WTC11 (cell line): ENCODE measurements around the gene PXT1. TPM values are rescaled to one million over a fixed set of nuclear protein-coding genes. Genes with fewer than 3 reads are reported as not detected.

Source experiments
- ATAC-seq: fragments of 200-7000 bp; cut with Tn5 transposase; 2 replicates; pipeline ENCODE4 v1.10.0; 2021; ENCODE audit warnings: mild to moderate bottlenecking, moderate library complexity
- CTCF ChIA-PET: fragments of 300-600 bp; sonication (Branson Sonifier 250); formaldehyde crosslinking; loops from one replicate; lab custom pipeline; 2021; ENCODE audit warnings: antibody characterized with exemption; lab: Charles Lee
- POLR2A ChIA-PET: fragments of 350-600 bp; sonication (Branson Sonifier 250); formaldehyde crosslinking; loops from one replicate; lab custom pipeline; 2021; ENCODE audit warnings: antibody characterized with exemption; lab: Charles Lee
- DNase-seq: peaks from one replicate; pipeline ENCODE4 v3.0.0; 2021; ENCODE audit warnings: low spot score
- H3K27ac Mint-ChIP-seq: 2 replicates; pipeline ENCODE4 v1.8.0; 2021; ENCODE audit warnings: mixed read lengths
- H3K27me3 Mint-ChIP-seq: 2 replicates; pipeline ENCODE4 v1.8.0; 2021; ENCODE audit warnings: low read depth, mild to moderate bottlenecking, moderate library complexity, mixed read lengths
- H3K36me3 Mint-ChIP-seq: 2 replicates; pipeline ENCODE4 v1.8.0; 2021; ENCODE audit warnings: mixed read lengths
- H3K4me1 Mint-ChIP-seq: 2 replicates; pipeline ENCODE4 v1.8.0; 2022; ENCODE audit warnings: mixed read lengths
- H3K4me3 Mint-ChIP-seq: 2 replicates; pipeline ENCODE4 v1.8.0; 2021; ENCODE audit warnings: mild to moderate bottlenecking, moderate library complexity, mixed read lengths
- H3K9me3 Mint-ChIP-seq: 2 replicates; pipeline ENCODE4 v1.8.0; 2021; ENCODE audit warnings: mixed read lengths
- AFF4 ChIP-seq: sonication (generic); formaldehyde crosslinking; IDR thresholded peaks from 2 replicates; pipeline ENCODE4 v1.8.1; 2023; ENCODE audit warnings: mild to moderate bottlenecking, missing genetic modification reagents, borderline replicate concordance
- CTCF ChIP-seq: fragments of 200-600 bp; IDR thresholded peaks from 2 replicates; pipeline ENCODE4 v1.8.0; 2022; ENCODE audit warnings: antibody characterized with exemption
- E2F5 ChIP-seq: sonication (generic); formaldehyde crosslinking; IDR thresholded peaks from 2 replicates; pipeline ENCODE4 v1.8.1; 2022; ENCODE audit warnings: mild to moderate bottlenecking, moderate library complexity, missing genetic modification reagents
- ELF4 ChIP-seq: sonication (generic); formaldehyde crosslinking; IDR thresholded peaks from 2 replicates; pipeline ENCODE4 v1.8.1; 2022; ENCODE audit warnings: low read depth, mild to moderate bottlenecking, moderate library complexity, missing genetic modification reagents
- ESRRA ChIP-seq: sonication (generic); formaldehyde crosslinking; IDR thresholded peaks from 2 replicates; pipeline ENCODE4 v1.8.1; 2022; ENCODE audit warnings: mild to moderate bottlenecking, missing genetic modification reagents, borderline replicate concordance
- GRHL2 ChIP-seq: fragments of 250-450 bp; sonication (Bioruptor Pico); IDR thresholded peaks from 2 replicates; pipeline ENCODE4 v1.8.0; 2022; ENCODE audit warnings: mild to moderate bottlenecking, moderate library complexity; ENCODE audit not compliant: insufficient replicate concordance, severe bottlenecking
- JAZF1 ChIP-seq: fragments of 250-450 bp; sonication (Bioruptor Pico); IDR thresholded peaks from 2 replicates; pipeline ENCODE4 v1.9.0; 2021; ENCODE audit warnings: moderate library complexity, mild to moderate bottlenecking, inconsistent platforms
- MAX ChIP-seq: sonication (generic); formaldehyde crosslinking; IDR thresholded peaks from 2 replicates; pipeline ENCODE4 v1.8.0; 2022; ENCODE audit warnings: mild to moderate bottlenecking, missing genetic modification reagents
- MXD4 ChIP-seq: fragments of 250-450 bp; sonication (Bioruptor Pico); IDR thresholded peaks from 2 replicates; pipeline ENCODE4 v1.8.0; 2021; ENCODE audit warnings: mild to moderate bottlenecking, moderate library complexity, borderline replicate concordance
- RELA ChIP-seq: sonication (generic); formaldehyde crosslinking; IDR thresholded peaks from 2 replicates; pipeline ENCODE4 v1.8.1; 2022; ENCODE audit warnings: missing genetic modification reagents, mild to moderate bottlenecking, borderline replicate concordance
- SP1 ChIP-seq: sonication (generic); formaldehyde crosslinking; conservative IDR thresholded peaks from 2 replicates; pipeline ENCODE4 v1.8.1; 2022; ENCODE audit warnings: missing genetic modification reagents
- TCF7 ChIP-seq: sonication (generic); formaldehyde crosslinking; IDR thresholded peaks from 2 replicates; pipeline ENCODE4 v1.8.0; 2022; ENCODE audit warnings: mild to moderate bottlenecking, low read depth, missing genetic modification reagents, moderate library complexity
- TEAD1 ChIP-seq: sonication (generic); formaldehyde crosslinking; IDR thresholded peaks from 2 replicates; pipeline ENCODE4 v1.8.0; 2022; ENCODE audit warnings: mild to moderate bottlenecking, missing genetic modification reagents
- ZNF138 ChIP-seq: sonication (generic); formaldehyde crosslinking; conservative IDR thresholded peaks from 2 replicates; pipeline ENCODE4 v1.8.1; 2022; ENCODE audit warnings: mild to moderate bottlenecking, moderate library complexity, missing genetic modification reagents
- ZNF423 ChIP-seq: fragments of 250-450 bp; sonication (Bioruptor Pico); IDR thresholded peaks from 2 replicates; pipeline ENCODE4 v2.1.2; 2022; ENCODE audit warnings: mild to moderate bottlenecking, moderate library complexity
- ZNF512 ChIP-seq: sonication (generic); formaldehyde crosslinking; IDR thresholded peaks from 2 replicates; pipeline ENCODE4 v1.8.1; 2022; ENCODE audit warnings: missing genetic modification reagents, borderline replicate concordance
- total RNA-seq: library from RNA; stranded (reverse); gene quantifications from 3 replicates; pipeline ENCODE4 v1.2.3, GENCODE V29; 2021

PXT1 gene
- total RNA-seq, 1 experiment from 2014 or later, result 0.15 TPM

- no peak for TF ChIP-seq ESRRA (CRISPR knock-in tag)
- no peak for TF ChIP-seq ELF4 (CRISPR knock-in tag)
- TF ChIP-seq GRHL2 (CRISPR knock-in tag), result no peak
- no peak for TF ChIP-seq MXD4
- TF ChIP-seq MAX, result no peak
- TF ChIP-seq E2F5 (CRISPR knock-in tag), result no peak
- no peak for TF ChIP-seq AFF4
- no peak for TF ChIP-seq ZNF423 (CRISPR knock-in tag)
- TF ChIP-seq CTCF, result no peak
- no peak for TF ChIP-seq RELA (CRISPR knock-in tag)
- TF ChIP-seq TEAD1 (CRISPR knock-in tag), result no peak
- no peak for TF ChIP-seq ZNF138 (CRISPR knock-in tag)
- POLR2A ChIA-PET, result no interaction called here
- H3K9me3 Mint-ChIP-seq, result no peaks in the 10 kb centered on the region
- DNase-seq (no peak), ATAC-seq (no peak)
- CTCF ChIA-PET, result interaction anchor here (1.1 to 2.0 kb wide), 3 partner anchors 41 to 79 kb away, joined by 3 to 4 read pairs (median 3); no protein-coding TSS in a partner anchor
- H3K36me3 Mint-ChIP-seq, result no peaks in the 10 kb centered on the region
- peaks cover 36% of the 10 kb centered on the region for H3K4me1 Mint-ChIP-seq
- no peak overlapping the region for H3K27ac Mint-ChIP-seq
- H3K4me3 Mint-ChIP-seq, result no peak overlapping the region
- H3K27me3 Mint-ChIP-seq, result peaks cover 25% of the 10 kb centered on the region
Observed at GRCh38 chr6:36381502-36382389, 60.9 kb downstream of the PXT1 start.

GRCh38 chr6:36380166-36380565 is 62.5 kb downstream of the PXT1 start:
- Mint-ChIP-seq H3K27me3 (peaks cover 9% of the 10 kb centered on the region), H3K27ac (no peak overlapping the region), H3K4me1 (peaks cover 29% of the 10 kb centered on the region), H3K9me3 (no peaks in the 10 kb centered on the region), H3K4me3 (no peak overlapping the region), H3K36me3 (no peaks in the 10 kb centered on the region)
- no peak for DNase-seq
- CTCF ChIA-PET, result interaction anchor here (0.7 to 1.9 kb wide), 2 partner anchors 39 to 86 kb away, joined by 3 to 6 read pairs; no protein-coding TSS in a partner anchor
- no peak for TF ChIP-seq JAZF1
- TF ChIP-seq ZNF512 (CRISPR knock-in tag), result no peak
- no peak for TF ChIP-seq TCF7 (CRISPR knock-in tag)
- TF ChIP-seq SP1, result no peak
- TF ChIP-seq CTCF, result no peak
- TF ChIP-seq, all 79 proteins: peak for 0
- ATAC-seq, result no peak
- POLR2A ChIA-PET, result no interaction called here
